Psoas muscle (tissue), 8 donors: ENCODE measurements around the gene ZDHHC12. TPM values are rescaled to one million over a fixed set of nuclear protein-coding genes. Genes with fewer than 3 reads are reported as not detected.

Experiments
- ATAC-seq, 4 donors: fragments of 200-7000 bp; cut with Tn5 transposase; one replicate each; pipeline ENCODE4 v1.9.1; 2020; ENCODE audit warnings: moderate library complexity in 3 of 4, mild to moderate bottlenecking in 2 of 4
- DNase-seq, 2 donors: peaks; one replicate each; pipeline ENCODE4 v3.0.0-alpha.2; 2020
- H3K27ac ChIP-seq: fragments of 200-600 bp; one replicate; pipeline ENCODE4 v1.8.0; 2022
- H3K27me3 ChIP-seq, 3 donors: fragments of 200-600 bp in 1 of 3; one replicate each; pipeline versions ENCODE4 v1.6.1 to v1.8.0; 2013 to 2022; ENCODE audit warnings: low read length in 2 of 3, mild to moderate bottlenecking in 2 of 3, moderate library complexity in 1 of 3; ENCODE audit not compliant: insufficient read depth in 3 of 3
- H3K36me3 ChIP-seq, 2 donors: fragments of 200-600 bp in 1 of 2; one replicate each; pipeline versions ENCODE4 v1.6.1 to v1.8.0; 2013 to 2022; ENCODE audit warnings: low read depth in 1 of 2, mild to moderate bottlenecking in 1 of 2, moderate library complexity in 1 of 2; ENCODE audit not compliant: insufficient read depth in 1 of 2
- H3K4me1 ChIP-seq: fragments of 200-600 bp; one replicate; pipeline ENCODE4 v1.8.0; 2022
- H3K4me3 ChIP-seq: fragments of 200-600 bp; one replicate; pipeline ENCODE4 v1.8.0; 2022; ENCODE audit warnings: mild to moderate bottlenecking
- H3K9me3 ChIP-seq: fragments of 200-600 bp; one replicate; pipeline ENCODE4 v1.8.0; 2022
- CTCF ChIP-seq: fragments of 200-600 bp; IDR thresholded peaks from one replicate; pipeline ENCODE4 v1.8.0; 2022; ENCODE audit warnings: antibody characterized with exemption
- WGBS, 3 donors: extraction: QIAGEN DNeasy Blood & Tissue Kit; methylation state at CpG; one replicate each; pipeline versions ENCODE4 v1.1.6 to v1.1.7; 2013; 5-methylcytosine and 5-hydroxymethylcytosine counted together
- intact Hi-C, 2 donors: fragments of 100-400 bp; cut with DNase I; formaldehyde crosslinking; loops; one replicate each; pipeline versions ENCODE4 v1.11.0 to v1.14.2; 2022
- polyA plus RNA-seq, 3 donors: library from polyadenylated mRNA; stranded (reverse); fragments of 200-250 nt; gene quantifications; one replicate each; pipeline ENCODE4 v1.2.3, GENCODE V29; 2013
- total RNA-seq, 4 donors: library from RNA; stranded (reverse); fragmentation: NEBNext Ultra II Directional in 2 of 4; extraction: Animal tissue kit (Norgen Biotek cat#: 25700) in 2 of 4; gene quantifications; one replicate each; pipeline versions ENCODE4 v1.2.1 to v1.2.4, GENCODE V29; 2021 to 2023
- donor health status: healthy with polysubstance abuse.
- donor health status: DM: no; HTN: no; CAD: no; lungs with moderate emphysema.
- donor health status: Bipolar disorder and iron deficiency.
- donor health status: healthy.
- donor health status: DM: yes; HTN: yes; CAD: no.
- donor health status: DM: no; HTN: no; CAD: no.
- donor health status: DM: no; HTN: no; CAD: no.
- donor health status: DM: yes; HTN: yes; CAD: no.

ZDHHC12 gene
- total and polyA plus RNA-seq, 7 donors: 4.5 to 18.5 (median 7.2) TPM

- DNase-seq: no peak
- H3K27me3 ChIP-seq: no peaks in the 10 kb centered on the region
- H3K9me3 ChIP-seq: no peaks in the 10 kb centered on the region
- H3K4me1 ChIP-seq: peaks cover 8% of the 10 kb centered on the region
- H3K27ac ChIP-seq: no peak overlapping the region
- intact Hi-C loops: loop anchor here (5.0 to 10.0 kb wide), 2 partner anchors 38 to 215 kb away; partner anchors contain the start of genes DOLK (in 1 of the 2) and NUP188 (in 1 of the 2)
- no peak for TF ChIP-seq CTCF
- WGBS, 3 donors: 61 to 79% (median 73%) methylated on average over 5 of the region's 5 CpGs
- no peak overlapping the region for H3K4me3 ChIP-seq
- ATAC-seq: no peak
- peaks cover 0 to 39% of the 10 kb centered on the region in 2 donors for H3K36me3 ChIP-seq
These were observed 5.4 kb upstream of the ZDHHC12 start for GRCh38 chr9:128729302-128729701.

GRCh38 chr9:128728298-128728697 lies 4.4 kb upstream of the ZDHHC12 start:
- no peak for TF ChIP-seq CTCF
- Histone ChIP-seq H3K36me3 (peaks cover 0 to 35% of the 10 kb centered on the region in 2 donors), H3K4me3 (no peak overlapping the region), H3K4me1 (peaks cover 8% of the 10 kb centered on the region), H3K9me3 (no peaks in the 10 kb centered on the region), H3K27ac (no peak overlapping the region), H3K27me3 (no peaks in the 10 kb centered on the region)
- WGBS, 3 donors: 58 to 66% (median 63%) methylated on average over 7 of the region's 7 CpGs
- DNase-seq (no peak), ATAC-seq (no peak)
- intact Hi-C loops: loop anchor here (5.0 to 10.0 kb wide), 2 partner anchors 39 to 217 kb away; partner anchors contain the start of genes DOLK (in 1 of the 2) and NUP188 (in 1 of the 2)

- intact Hi-C loops: loop anchor here (5.0 to 10.0 kb wide), 2 partner anchors 40 to 217 kb away; partner anchors contain the start of genes DOLK (in 1 of the 2) and NUP188 (in 1 of the 2)
- no peak overlapping the region for H3K4me3 ChIP-seq
- ATAC-seq: no peak
- 80 to 88% (median 84%) methylated on average over 5 of the region's 5 CpGs for WGBS, 3 donors
- H3K9me3 ChIP-seq: no peaks in the 10 kb centered on the region
- DNase-seq: no peak
- no peaks in the 10 kb centered on the region for H3K27me3 ChIP-seq
- peaks cover 0 to 30% of the 10 kb centered on the region in 2 donors for H3K36me3 ChIP-seq
- peaks cover 8% of the 10 kb centered on the region for H3K4me1 ChIP-seq
- no peak for TF ChIP-seq CTCF
- no peak overlapping the region for H3K27ac ChIP-seq
These were observed 3.8 kb upstream of the ZDHHC12 start for GRCh38 chr9:128727640-128728248.

GRCh38 chr9:128724744-128725211 lies 851 bp upstream of the ZDHHC12 start:
- H3K27me3 ChIP-seq: no peaks in the 10 kb centered on the region
- intact Hi-C loops: loop anchor here (5.0 to 10.0 kb wide), 2 partner anchors 43 to 220 kb away; partner anchors contain the start of genes DOLK (in 1 of the 2) and NUP188 (in 1 of the 2)
- H3K4me1 ChIP-seq: peaks cover 8% of the 10 kb centered on the region
- peak in 2 of 4 donors; percentile 15 to 17 for ATAC-seq
- no peaks in the 10 kb centered on the region for H3K9me3 ChIP-seq
- peak overlapping the region; percentile 65 for H3K4me3 ChIP-seq
- no peak overlapping the region for H3K27ac ChIP-seq
- 17 to 21% (median 18%) methylated on average over 10 of the region's 10 CpGs for WGBS, 3 donors
- no peak for TF ChIP-seq CTCF
- H3K36me3 ChIP-seq: peaks cover 0 to 5% of the 10 kb centered on the region in 2 donors
- peak; percentile 67 to 82 for DNase-seq
